SU-DHL-6 (cell line): ENCODE data around the gene CYP39A1.

Source experiments
- H2AFZ ChIP-seq: fragments of 200-600 bp; sonication (generic); 2 replicates; pipeline ENCODE4 v1.6.1; 2014; ENCODE audit warnings: low read depth, mild to moderate bottlenecking, moderate library complexity, mixed read lengths, antibody characterized with exemption, low read length; ENCODE audit not compliant: severe bottlenecking
- H3F3A ChIP-seq: fragments of 200-600 bp; shearing (Covaris generic); 2 replicates; pipeline ENCODE4 v1.6.0; 2016; ENCODE audit warnings: antibody characterized with exemption, mild to moderate bottlenecking; ENCODE audit not compliant: insufficient read depth
- H3K27ac ChIP-seq: fragments of 200-600 bp; sonication (generic); 2 replicates; pipeline ENCODE4 v1.5.1; 2016; ENCODE audit warnings: low read depth, mild to moderate bottlenecking, low read length, moderate library complexity, mixed read lengths
- H3K27me3 ChIP-seq: fragments of 200-600 bp; sonication (generic), shearing (Covaris generic); 2 replicates; pipeline ENCODE4 v1.6.0; 2014; ENCODE audit warnings: mild to moderate bottlenecking, low read length
- H3K36me3 ChIP-seq: fragments of 200-600 bp; sonication (generic); 2 replicates; pipeline ENCODE4 v1.6.1; 2014; ENCODE audit warnings: mild to moderate bottlenecking, low read length, mixed read lengths
- H3K4me2 ChIP-seq: fragments of 300-600, 200-600 bp; shearing (Covaris generic), sonication (generic); 2 replicates; pipeline ENCODE4 v1.6.0; 2014; ENCODE audit warnings: low read length, low read depth, mild to moderate bottlenecking; ENCODE audit not compliant: poor library complexity, severe bottlenecking
- H3K4me3 ChIP-seq: fragments of 200-600 bp; sonication (generic); 2 replicates; pipeline ENCODE4 v1.5.1; 2014; ENCODE audit warnings: antibody characterized with exemption, low read length, mild to moderate bottlenecking, mixed read lengths; ENCODE audit not compliant: insufficient read depth, poor library complexity, severe bottlenecking
- H3K79me2 ChIP-seq: fragments of 200-600 bp; sonication (generic); 2 replicates; pipeline ENCODE4 v1.6.1; 2014; ENCODE audit warnings: mild to moderate bottlenecking, low read length, moderate library complexity; ENCODE audit not compliant: insufficient read depth
- H3K9ac ChIP-seq: fragments of 200-600 bp; sonication (generic); 2 replicates; pipeline ENCODE4 v1.7.0; 2014; ENCODE audit warnings: mild to moderate bottlenecking, low read length
- H3K9me2 ChIP-seq: fragments of 200-600 bp; sonication (generic); replicated peaks from 2 replicates; pipeline ENCODE4 v1.6.1; 2014; ENCODE audit warnings: low read length; ENCODE audit not compliant: insufficient read depth
- H3K9me3 ChIP-seq: fragments of 200-600 bp; sonication (generic); 2 replicates; pipeline ENCODE4 v1.6.1; 2014; ENCODE audit warnings: low read length, mixed read lengths; ENCODE audit not compliant: insufficient read depth
- H4K20me1 ChIP-seq: fragments of 200-600 bp; sonication (generic); 2 replicates; pipeline ENCODE4 v1.6.1; 2014; ENCODE audit warnings: low read depth, mild to moderate bottlenecking, antibody characterized with exemption, low read length, moderate library complexity, mixed read lengths
- EZH2phosphoT487 ChIP-seq: fragments of 200-600 bp; sonication (generic), shearing (Covaris generic); conservative IDR thresholded peaks from 2 replicates; pipeline ENCODE4 v1.6.1; 2018; ENCODE audit warnings: mild to moderate bottlenecking, antibody characterized with exemption, low read length, moderate library complexity, mixed read lengths
- TF ChIP-seq, protein P1 (sequence below): fragments of 200-600 bp; sonication (generic); IDR thresholded peaks from one replicate; pipeline ENCODE4 v1.5.1; 2017; ENCODE audit warnings: antibody characterized with exemption, mild to moderate bottlenecking, low read length, moderate library complexity; ENCODE audit not compliant: insufficient read depth, poor library complexity, severe bottlenecking

Gene CYP39A1

GRCh38 chr6:46501136-46502089 lies 151.2 kb downstream of the CYP39A1 start:
- Histone ChIP-seq H3K27me3 (no peaks in the 10 kb centered on the region), H3K4me2 (no peak overlapping the region)

DNA sequence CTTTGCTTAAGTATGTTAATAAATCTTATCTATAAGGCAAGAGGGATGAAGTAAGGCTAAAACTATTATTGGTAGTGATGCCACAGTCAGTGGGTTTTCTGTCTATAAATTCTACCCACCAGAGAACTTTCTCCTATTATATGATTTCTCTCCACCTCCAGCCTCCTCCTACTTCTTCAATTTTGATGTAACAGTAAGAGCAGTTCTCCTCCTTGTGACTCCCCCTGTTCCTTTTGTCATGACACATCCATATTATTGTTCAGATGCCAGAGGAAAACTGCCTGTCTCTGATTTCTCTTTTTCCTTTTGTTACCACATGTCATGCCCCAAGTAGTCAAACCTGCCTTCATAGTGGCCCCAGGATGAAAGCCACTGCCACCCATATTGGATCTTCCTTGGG lies 152.2 kb downstream of the CYP39A1 start:
- no peaks in the 10 kb centered on the region for H4K20me1 ChIP-seq
- H3K9me2 ChIP-seq = no peaks in the 10 kb centered on the region
- no peak overlapping the region for H3K9ac ChIP-seq
- TF ChIP-seq, protein P1, sequence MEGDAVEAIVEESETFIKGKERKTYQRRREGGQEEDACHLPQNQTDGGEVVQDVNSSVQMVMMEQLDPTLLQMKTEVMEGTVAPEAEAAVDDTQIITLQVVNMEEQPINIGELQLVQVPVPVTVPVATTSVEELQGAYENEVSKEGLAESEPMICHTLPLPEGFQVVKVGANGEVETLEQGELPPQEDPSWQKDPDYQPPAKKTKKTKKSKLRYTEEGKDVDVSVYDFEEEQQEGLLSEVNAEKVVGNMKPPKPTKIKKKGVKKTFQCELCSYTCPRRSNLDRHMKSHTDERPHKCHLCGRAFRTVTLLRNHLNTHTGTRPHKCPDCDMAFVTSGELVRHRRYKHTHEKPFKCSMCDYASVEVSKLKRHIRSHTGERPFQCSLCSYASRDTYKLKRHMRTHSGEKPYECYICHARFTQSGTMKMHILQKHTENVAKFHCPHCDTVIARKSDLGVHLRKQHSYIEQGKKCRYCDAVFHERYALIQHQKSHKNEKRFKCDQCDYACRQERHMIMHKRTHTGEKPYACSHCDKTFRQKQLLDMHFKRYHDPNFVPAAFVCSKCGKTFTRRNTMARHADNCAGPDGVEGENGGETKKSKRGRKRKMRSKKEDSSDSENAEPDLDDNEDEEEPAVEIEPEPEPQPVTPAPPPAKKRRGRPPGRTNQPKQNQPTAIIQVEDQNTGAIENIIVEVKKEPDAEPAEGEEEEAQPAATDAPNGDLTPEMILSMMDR = no peak
- no peak for TF ChIP-seq EZH2phosphoT487
- H3F3A ChIP-seq = no peaks in the 10 kb centered on the region
- H3K27ac ChIP-seq = no peak overlapping the region
- H3K36me3 ChIP-seq = no peaks in the 10 kb centered on the region
- no peaks in the 10 kb centered on the region for H3K79me2 ChIP-seq
- H3K9me3 ChIP-seq = no peaks in the 10 kb centered on the region
- H3K4me2 ChIP-seq = no peak overlapping the region
- no peak overlapping the region for H3K4me3 ChIP-seq
- no peak overlapping the region for H2AFZ ChIP-seq
- H3K27me3 ChIP-seq = no peaks in the 10 kb centered on the region

More at GRCh38 chr6:46501136-46502089, 151.2 kb downstream of the CYP39A1 start:
- H3K36me3 ChIP-seq = no peaks in the 10 kb centered on the region
- no peak for TF ChIP-seq EZH2phosphoT487
- TF ChIP-seq, protein P1 = no peak
- H3K4me3 ChIP-seq = no peak overlapping the region
- no peak overlapping the region for H2AFZ ChIP-seq
- no peak overlapping the region for H3K9ac ChIP-seq
- no peaks in the 10 kb centered on the region for H3K9me3 ChIP-seq
- H3K9me2 ChIP-seq = no peaks in the 10 kb centered on the region
- H4K20me1 ChIP-seq = no peaks in the 10 kb centered on the region
- H3K27ac ChIP-seq = no peak overlapping the region
- H3K79me2 ChIP-seq = no peaks in the 10 kb centered on the region
- no peaks in the 10 kb centered on the region for H3F3A ChIP-seq
